ENCODE data around the gene SARS2. TPM values are rescaled to one million over a fixed set of nuclear protein-coding genes. Genes with fewer than 3 reads are reported as not detected.
A peak's percentile ranks its signal among the peaks of the same experiment; 100 is the strongest.

SARS2 gene
- total RNA-seq, 1 donor from 2014 or later, result 26.3 TPM

GRCh38 chr19:38952395-38953165 is 22.0 kb upstream of the SARS2 start:
- no peaks in the 10 kb centered on the region for H3K27me3 ChIP-seq
- no peak for TF ChIP-seq POLR2A (IDR thresholded peaks at IDR 0.05)
- TF ChIP-seq CTCF (IDR thresholded peaks at IDR 0.05), result no peak
- no peak for TF ChIP-seq POLR2AphosphoS5 (IDR thresholded peaks at IDR 0.05; ENCODE audit: insufficient read depth in 1 of 2, low read depth in 1 of 2)

GRCh38 chr19:38951187-38951586 is 20.6 kb upstream of the SARS2 start:
- Histone ChIP-seq H3K36me3 (no peaks in the 10 kb centered on the region), H3K27ac (no peak overlapping the region), H3K4me1 (peaks cover 11% of the 10 kb centered on the region), H3K4me3 (no peak overlapping the region), H3K27me3 (no peaks in the 10 kb centered on the region), H3K9me3 (no peaks in the 10 kb centered on the region)
- intact Hi-C loops (cut with DNase I), result no loop called here
- DNase-seq (ENCODE audit: extremely low spot score in 2 of 2), result no peak
- TF ChIP-seq POLR2AphosphoS5 (IDR thresholded peaks at IDR 0.05; ENCODE audit: insufficient read depth in 1 of 2, low read depth in 1 of 2) (no peak), POLR2A (IDR thresholded peaks at IDR 0.05) (no peak), CTCF (IDR thresholded peaks at IDR 0.05) (no peak)

More at GRCh38 chr19:38952395-38953165, 22.0 kb upstream of the SARS2 start:
- H3K4me3 ChIP-seq, result no peak overlapping the region
- H3K9me3 ChIP-seq, result no peaks in the 10 kb centered on the region
- intact Hi-C loops (cut with DNase I), result no loop called here
- peaks cover 11% of the 10 kb centered on the region for H3K4me1 ChIP-seq
- DNase-seq (ENCODE audit: extremely low spot score in 2 of 2), result no peak
- no peak overlapping the region for H3K27ac ChIP-seq
- no peaks in the 10 kb centered on the region for H3K36me3 ChIP-seq

- no peak for DNase-seq (ENCODE audit: extremely low spot score in 2 of 2)
- Histone ChIP-seq H3K4me3 (peak overlapping the region; percentile 35 to 46), H3K36me3 (no peaks in the 10 kb centered on the region), H3K27ac (no peak overlapping the region), H3K9me3 (no peaks in the 10 kb centered on the region), H3K27me3 (no peaks in the 10 kb centered on the region), H3K4me1 (peaks cover 11% of the 10 kb centered on the region)
- intact Hi-C loops (cut with DNase I), result no loop called here
- TF ChIP-seq CTCF (IDR thresholded peaks at IDR 0.05) (no peak), POLR2AphosphoS5 (IDR thresholded peaks at IDR 0.05; ENCODE audit: insufficient read depth in 1 of 2, low read depth in 1 of 2) (no peak), POLR2A (IDR thresholded peaks at IDR 0.05) (no peak)
These were observed 19.2 kb upstream of the SARS2 start for GRCh38 chr19:38949580-38950367.

GRCh38 chr19:38946229-38947010 is 15.9 kb upstream of the SARS2 start:
- no peak for DNase-seq (ENCODE audit: extremely low spot score in 2 of 2)
- Histone ChIP-seq H3K36me3 (no peaks in the 10 kb centered on the region), H3K9me3 (no peaks in the 10 kb centered on the region), H3K27me3 (no peaks in the 10 kb centered on the region), H3K4me1 (peaks cover 11% of the 10 kb centered on the region), H3K27ac (no peak overlapping the region), H3K4me3 (no peak overlapping the region)
- TF ChIP-seq POLR2AphosphoS5 (IDR thresholded peaks at IDR 0.05; ENCODE audit: insufficient read depth in 1 of 2, low read depth in 1 of 2) (no peak), CTCF (IDR thresholded peaks at IDR 0.05) (no peak), POLR2A (IDR thresholded peaks at IDR 0.05) (no peak)
- intact Hi-C loops (cut with DNase I), result no loop called here

Measured in vagina (tissue), 2 donors.